Caco-2 (cell line): ENCODE measurements around the gene MYO7A. TPM values are rescaled to one million over a fixed set of nuclear protein-coding genes. Genes with fewer than 3 reads are reported as not detected.
A peak's percentile ranks its signal among the peaks of the same experiment; 100 is the strongest.

Source experiments
- BruUV-seq: library from RNA; stranded (reverse); fragments of 400-500 nt; replicated peaks from 2 replicates; lab custom pipeline; 2021; lab: Mats Ljungman, UMichigan
- CTCF ChIA-PET: fragments of 300-600 bp; sonication (Branson Sonifier 250); formaldehyde crosslinking; loops from one replicate; lab custom pipeline; 2022; ENCODE audit warnings: antibody characterized with exemption; lab: Charles Lee
- POLR2A ChIA-PET: fragments of 300-600 bp; sonication (Branson Sonifier 250); formaldehyde crosslinking; loops from one replicate; lab custom pipeline; 2022; ENCODE audit warnings: antibody characterized with exemption; lab: Charles Lee
- DNase-seq, 2 experiments: peaks; one replicate each; pipeline versions ENCODE4 v3.0.0 to v3.0.0-alpha.2; 2020 to 2022
- H3K27me3 ChIP-seq: replicated peaks from 2 replicates; pipeline ENCODE4 v1.6.0; 2011; ENCODE audit warnings: low read length; ENCODE audit not compliant: control insufficient read depth, insufficient read depth
- H3K36me3 ChIP-seq: 2 replicates; pipeline ENCODE4 v1.5.1; 2011; ENCODE audit warnings: low read length; ENCODE audit not compliant: control insufficient read depth, insufficient read depth
- H3K4me1 ChIP-seq: fragments of 250-450 bp; sonication (Bioruptor Pico); 2 replicates; pipeline ENCODE4 v1.5.1; 2020; ENCODE audit warnings: mild to moderate bottlenecking
- H3K4me3 ChIP-seq: 2 replicates; pipeline ENCODE4 v1.5.1; 2011; ENCODE audit warnings: low read depth, mild to moderate bottlenecking, control low read depth, low read length
- H3K9me3 ChIP-seq: fragments of 250-450 bp; sonication (Bioruptor Pico); 2 replicates; pipeline ENCODE4 v1.5.1; 2020; ENCODE audit warnings: mild to moderate bottlenecking, moderate library complexity
- H3K27ac Mint-ChIP-seq: one replicate; pipeline ENCODE4 v1.8.0; 2022; ENCODE audit warnings: mixed read lengths; ENCODE audit not compliant: unreplicated experiment
- H3K27me3 Mint-ChIP-seq: one replicate; pipeline ENCODE4 v1.8.0; 2022; ENCODE audit warnings: mixed read lengths; ENCODE audit not compliant: insufficient read depth, unreplicated experiment
- H3K36me3 Mint-ChIP-seq: one replicate; pipeline ENCODE4 v1.8.0; 2022; ENCODE audit warnings: mild to moderate bottlenecking, mixed read lengths; ENCODE audit not compliant: insufficient read depth, unreplicated experiment
- H3K4me1 Mint-ChIP-seq: one replicate; pipeline ENCODE4 v1.8.0; 2022; ENCODE audit warnings: low read depth, mixed read lengths; ENCODE audit not compliant: unreplicated experiment
- H3K4me3 Mint-ChIP-seq: one replicate; pipeline ENCODE4 v1.8.0; 2022; ENCODE audit warnings: mild to moderate bottlenecking, moderate library complexity, mixed read lengths; ENCODE audit not compliant: unreplicated experiment
- H3K9me3 Mint-ChIP-seq: one replicate; pipeline ENCODE4 v1.8.0; 2022; ENCODE audit warnings: mixed read lengths; ENCODE audit not compliant: unreplicated experiment
- intact Hi-C: fragments of 100-400 bp; cut with micrococcal nuclease; formaldehyde crosslinking; loops from one replicate; pipeline ENCODE4 v1.10.0; 2022; ENCODE audit not compliant: unreplicated experiment
- total RNA-seq: library from RNA; stranded (reverse); gene quantifications from 2 replicates; pipeline ENCODE4 v1.2.3, GENCODE V29; 2022
- TF ChIP-seq, protein P1 (sequence below), 2 experiments: fragments of 200-600 bp in 1 of 2; IDR thresholded peaks; 1 replicate in 1 of 2; 2 replicates in 1 of 2; pipeline versions ENCODE4 v1.5.1 to v1.8.0; 2011 to 2022; ENCODE audit warnings: antibody characterized with exemption in 1 of 2, control low read depth in 1 of 2, inconsistent platforms in 1 of 2, low read depth in 1 of 2, low read length in 1 of 2, mild to moderate bottlenecking in 1 of 2, moderate library complexity in 1 of 2; ENCODE audit not compliant: insufficient read depth in 1 of 2, severe bottlenecking in 1 of 2, unreplicated experiment in 1 of 2

MYO7A gene
- total RNA-seq, 1 experiment from 2014 or later = 8.9 TPM

DNA sequence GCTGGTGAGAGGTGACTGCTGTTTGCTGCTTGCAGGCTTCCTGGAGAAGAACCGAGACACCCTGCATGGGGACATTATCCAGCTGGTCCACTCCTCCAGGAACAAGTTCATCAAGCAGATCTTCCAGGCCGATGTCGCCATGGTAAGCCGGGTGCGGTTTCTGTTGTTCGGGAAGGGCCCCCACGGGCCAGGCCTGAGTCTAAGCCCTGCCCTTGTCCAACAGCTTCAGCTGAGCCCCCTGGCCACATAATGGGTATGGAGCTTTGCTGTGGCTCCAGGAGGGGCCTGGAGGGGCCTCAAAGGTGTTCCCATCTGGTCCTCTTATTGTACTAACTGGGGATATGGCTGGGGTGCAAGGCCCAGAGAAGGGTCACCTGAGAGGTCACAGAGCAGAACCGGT, 38.0 kb downstream of the MYO7A start:
- Mint-ChIP-seq H3K27me3 (no peaks in the 10 kb centered on the region), H3K27ac (no peak overlapping the region), H3K4me1 (peaks cover 15% of the 10 kb centered on the region), H3K4me3 (no peak overlapping the region), H3K36me3 (no peaks in the 10 kb centered on the region), H3K9me3 (no peaks in the 10 kb centered on the region)
- Histone ChIP-seq H3K4me3 (no peak overlapping the region), H3K4me1 (peaks cover 15% of the 10 kb centered on the region), H3K36me3 (no peaks in the 10 kb centered on the region), H3K27me3 (no peaks in the 10 kb centered on the region), H3K9me3 (no peaks in the 10 kb centered on the region)
- TF ChIP-seq, protein P1, sequence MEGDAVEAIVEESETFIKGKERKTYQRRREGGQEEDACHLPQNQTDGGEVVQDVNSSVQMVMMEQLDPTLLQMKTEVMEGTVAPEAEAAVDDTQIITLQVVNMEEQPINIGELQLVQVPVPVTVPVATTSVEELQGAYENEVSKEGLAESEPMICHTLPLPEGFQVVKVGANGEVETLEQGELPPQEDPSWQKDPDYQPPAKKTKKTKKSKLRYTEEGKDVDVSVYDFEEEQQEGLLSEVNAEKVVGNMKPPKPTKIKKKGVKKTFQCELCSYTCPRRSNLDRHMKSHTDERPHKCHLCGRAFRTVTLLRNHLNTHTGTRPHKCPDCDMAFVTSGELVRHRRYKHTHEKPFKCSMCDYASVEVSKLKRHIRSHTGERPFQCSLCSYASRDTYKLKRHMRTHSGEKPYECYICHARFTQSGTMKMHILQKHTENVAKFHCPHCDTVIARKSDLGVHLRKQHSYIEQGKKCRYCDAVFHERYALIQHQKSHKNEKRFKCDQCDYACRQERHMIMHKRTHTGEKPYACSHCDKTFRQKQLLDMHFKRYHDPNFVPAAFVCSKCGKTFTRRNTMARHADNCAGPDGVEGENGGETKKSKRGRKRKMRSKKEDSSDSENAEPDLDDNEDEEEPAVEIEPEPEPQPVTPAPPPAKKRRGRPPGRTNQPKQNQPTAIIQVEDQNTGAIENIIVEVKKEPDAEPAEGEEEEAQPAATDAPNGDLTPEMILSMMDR (IDR thresholded peaks at IDR 0.05; ENCODE audit: insufficient read depth in 1 of 2, low read depth in 1 of 2, low read length in 1 of 2, severe bottlenecking in 1 of 2, unreplicated experiment in 1 of 2) = no peak
- DNase-seq = no peak
- ChIA-PET POLR2A (no interaction called here), CTCF (interaction anchor here (0.8 to 1.6 kb wide), 2 partner anchors 22 to 38 kb away, joined by 3 to 8 read pairs; partner anchors contain the start of gene MYO7A)
- BruUV-seq = no TSS peak
- intact Hi-C loops = no loop called here

DNA sequence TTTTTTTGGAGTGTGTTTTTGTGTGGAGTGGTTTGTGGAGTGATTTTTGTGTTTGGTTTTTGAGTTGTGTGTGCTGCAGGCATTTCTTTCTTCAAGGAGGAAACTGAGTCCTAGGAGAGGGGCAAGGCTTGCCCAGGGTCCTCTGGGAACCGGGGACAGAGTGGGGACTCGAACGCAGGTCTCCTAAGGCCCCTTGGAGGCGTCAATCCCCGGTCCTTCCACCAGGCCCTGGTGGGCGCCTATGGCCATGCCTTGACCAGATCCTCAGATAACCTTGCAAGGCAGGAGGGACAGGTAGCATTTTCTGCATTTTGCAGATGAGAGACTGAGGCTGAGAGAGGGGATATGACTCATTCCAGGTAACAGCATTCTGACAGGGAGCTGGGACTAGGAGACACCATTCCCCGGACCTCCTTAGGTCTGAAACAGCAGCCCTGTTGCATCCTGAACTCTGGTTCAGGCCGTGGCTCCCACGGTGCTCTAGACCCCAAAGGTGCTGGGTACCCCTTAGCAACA, 39.1 kb downstream of the MYO7A start:
- Mint-ChIP-seq H3K9me3 (no peaks in the 10 kb centered on the region), H3K36me3 (no peaks in the 10 kb centered on the region), H3K4me3 (no peak overlapping the region), H3K27me3 (no peaks in the 10 kb centered on the region), H3K4me1 (peaks cover 18% of the 10 kb centered on the region), H3K27ac (no peak overlapping the region)
- TF ChIP-seq, protein P1 (IDR thresholded peaks at IDR 0.05; ENCODE audit: insufficient read depth in 1 of 2, low read depth in 1 of 2, low read length in 1 of 2, severe bottlenecking in 1 of 2, unreplicated experiment in 1 of 2) = no peak
- DNase-seq = no peak
- POLR2A ChIA-PET = no interaction called here
- H3K4me3 ChIP-seq = no peak overlapping the region
- H3K27me3 ChIP-seq = no peaks in the 10 kb centered on the region
- CTCF ChIA-PET = interaction anchor here (1.0 kb wide), 1 partner anchor 40 kb away, joined by 3 read pairs; no protein-coding TSS in a partner anchor
- H3K4me1 ChIP-seq = peaks cover 27% of the 10 kb centered on the region
- intact Hi-C loops = no loop called here
- no peaks in the 10 kb centered on the region for H3K9me3 ChIP-seq
- H3K36me3 ChIP-seq = no peaks in the 10 kb centered on the region
- no TSS peak for BruUV-seq

DNA sequence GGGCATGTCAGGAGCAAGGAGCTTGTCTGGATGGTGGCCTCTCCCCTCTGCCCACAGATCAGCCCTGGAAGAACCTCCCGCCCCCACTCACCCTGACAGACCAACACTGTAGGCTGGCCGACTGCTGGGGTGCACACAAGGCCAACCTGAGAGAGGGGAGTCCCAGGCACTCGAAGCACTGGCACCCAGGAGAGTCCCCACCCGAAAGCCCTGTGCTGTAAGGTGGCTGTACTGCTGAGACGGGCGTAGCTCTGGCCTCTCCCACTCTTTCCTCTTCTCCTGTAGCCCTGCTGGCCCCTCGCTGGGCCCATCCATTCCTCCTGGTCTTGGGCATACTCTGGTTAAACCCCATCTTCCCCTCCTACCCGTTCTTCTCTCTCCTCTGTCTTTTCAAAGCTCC, 39.7 kb downstream of the MYO7A start:
- no peaks in the 10 kb centered on the region for H3K36me3 Mint-ChIP-seq
- no peaks in the 10 kb centered on the region for H3K9me3 Mint-ChIP-seq
- no peaks in the 10 kb centered on the region for H3K9me3 ChIP-seq
- ChIA-PET CTCF (interaction anchor here (1.0 kb wide), 1 partner anchor 41 kb away, joined by 3 read pairs; no protein-coding TSS in a partner anchor), POLR2A (no interaction called here)
- H3K4me3 Mint-ChIP-seq = no peak overlapping the region
- H3K4me1 Mint-ChIP-seq = peaks cover 24% of the 10 kb centered on the region
- no TSS peak for BruUV-seq
- no peaks in the 10 kb centered on the region for H3K27me3 ChIP-seq
- H3K27ac Mint-ChIP-seq = peak overlapping the region; percentile 0
- no peak for DNase-seq
- no peaks in the 10 kb centered on the region for H3K27me3 Mint-ChIP-seq
- intact Hi-C loops = no loop called here
- no peak overlapping the region for H3K4me3 ChIP-seq
- H3K4me1 ChIP-seq = peaks cover 33% of the 10 kb centered on the region
- no peaks in the 10 kb centered on the region for H3K36me3 ChIP-seq
- TF ChIP-seq, protein P1 (IDR thresholded peaks at IDR 0.05; ENCODE audit: insufficient read depth in 1 of 2, low read depth in 1 of 2, low read length in 1 of 2, severe bottlenecking in 1 of 2, unreplicated experiment in 1 of 2) = no peak
